Mammary epithelial cell (primary cell): ENCODE results near the gene TRAF3IP1.

Experiments used
- CTCF ChIP-seq, 2 donors: IDR thresholded peaks in 1 of 2; conservative IDR thresholded peaks in 1 of 2; 2 replicates each; pipeline ENCODE4 v1.5.1; 2011 to 2012; ENCODE audit warnings: inconsistent platforms in 2 of 2, low read length in 2 of 2, mild to moderate bottlenecking in 2 of 2, control low read depth in 1 of 2, low read depth in 1 of 2; ENCODE audit not compliant: insufficient read depth in 1 of 2; ENCODE audit errors: extremely low read depth in 1 of 2
- EZH2 ChIP-seq: IDR thresholded peaks from 2 replicates; pipeline ENCODE4 v1.6.1; 2012; ENCODE audit warnings: low read length, inconsistent platforms, borderline replicate concordance

DNA sequence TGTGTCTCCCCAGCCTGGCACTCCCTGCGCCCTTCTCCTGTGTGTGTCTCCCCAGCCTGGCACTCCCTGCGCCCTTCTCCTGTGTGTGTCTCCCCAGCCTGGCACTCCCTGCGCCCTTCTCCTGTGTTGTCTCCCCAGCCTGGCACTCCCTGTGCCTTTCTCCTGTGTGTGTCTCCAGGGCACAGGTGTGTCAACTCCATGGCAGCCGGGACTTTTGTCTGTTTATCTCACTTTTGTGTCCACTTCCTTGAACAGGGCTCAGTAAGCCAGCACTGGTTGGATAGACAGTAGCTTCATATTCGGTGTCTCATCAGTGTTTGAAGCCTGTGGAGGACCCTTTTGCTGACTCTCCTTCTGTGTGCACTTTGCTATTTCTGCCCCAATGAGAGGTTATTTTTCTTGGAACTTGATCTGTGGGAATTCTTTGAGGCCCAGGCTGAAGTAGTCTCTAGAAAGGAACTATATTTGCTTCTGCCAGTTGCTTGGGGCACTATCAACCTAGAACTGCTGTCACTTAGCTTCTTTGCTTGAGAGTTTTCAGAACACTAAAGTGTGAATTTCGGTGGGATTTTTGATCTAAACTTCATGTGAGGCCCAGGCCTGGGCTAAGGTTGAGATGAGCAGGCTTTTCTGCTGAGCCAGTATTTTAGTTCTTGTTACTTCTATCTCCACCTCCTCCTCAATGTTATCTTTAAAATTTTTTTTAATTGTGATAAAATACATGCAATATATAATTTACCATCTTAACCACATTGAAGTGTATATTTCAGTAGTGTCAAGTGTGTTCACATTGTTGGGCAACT is 98.1 kb downstream of the TRAF3IP1 start:
- TF ChIP-seq CTCF (conservative IDR thresholded peaks at IDR 0.05 in 1 of 2, IDR thresholded peaks at IDR 0.05 in 1 of 2; ENCODE audit: extremely low read depth in 1 of 2, insufficient read depth in 1 of 2, low read depth in 1 of 2, low read length in 2 of 2) (no peak), EZH2 (no peak)
